Effector CD8-positive, alpha-beta T cell (primary cell): Measurements from ENCODE around the gene KIR2DL1.
"Not testable (repeated sequence)": the region's sequence is repeated elsewhere in the genome, so short reads cannot be mapped to it uniquely, and the experiment has no call there.

Source experiments
- DNase-seq: peaks from one replicate; lab custom pipeline; 2025; lab: John Stamatoyannopoulos, UW

Gene KIR2DL1

GRCh38 chr19:54817670-54818536, 48.3 kb downstream of the KIR2DL1 start:
- DNase-seq: no peak

- DNase-seq: not testable (repeated sequence)
These were observed 54.8 kb downstream of the KIR2DL1 start for GRCh38 chr19:54824416-54824815.

GRCh38 chr19:54825326-54825725, 55.7 kb downstream of the KIR2DL1 start:
- not testable (repeated sequence) for DNase-seq

- DNase-seq: not testable (repeated sequence)
These were observed 58.5 kb downstream of the KIR2DL1 start for GRCh38 chr19:54828064-54828463.

- DNase-seq: not testable (repeated sequence)
These were observed 62.9 kb downstream of the KIR2DL1 start, which contains the start of gene KIR2DS4 for GRCh38 chr19:54832496-54832895. TSS of gene KIR2DS4 (plus strand) at chr19:54832676.
